Measurements from ENCODE around the gene GPR161. TPM values are rescaled to one million over a fixed set of nuclear protein-coding genes. Genes with fewer than 3 reads are reported as not detected.
"Not testable (repeated sequence)": the region's sequence is repeated elsewhere in the genome, so short reads cannot be mapped to it uniquely, and the experiment has no call there.

GPR161 gene
- total and polyA plus RNA-seq, 2 donors (not counting 1 experiment from before 2014, with no cell fraction given): 10.2 to 18.7 TPM

DNA sequence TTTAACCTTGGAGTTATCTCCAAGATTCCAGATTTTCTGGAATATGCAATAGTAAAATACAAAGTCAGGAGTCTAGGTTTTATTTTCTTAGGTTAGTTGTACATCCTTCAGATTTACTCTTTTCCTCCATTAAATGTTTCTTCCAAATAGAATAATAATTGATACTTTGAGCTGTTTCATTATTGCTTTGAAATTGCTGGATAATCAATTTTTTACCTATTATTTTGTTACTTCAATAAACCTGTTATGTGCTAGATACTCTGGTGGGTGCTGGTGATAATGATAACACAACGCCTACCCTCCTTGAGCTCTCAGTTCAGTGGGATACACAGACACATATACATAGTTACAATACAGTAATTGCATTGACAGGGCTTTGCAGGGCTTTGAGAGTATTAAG is 79.4 kb downstream of the GPR161 start:
- H3K9me3 ChIP-seq (ENCODE audit: control insufficient read depth, insufficient read depth, low read depth, low read length): no peaks in the 10 kb centered on the region
- no peaks in the 10 kb centered on the region for H3K79me2 ChIP-seq (ENCODE audit: control insufficient read depth, insufficient read depth, low read length)
- H3K27me3 ChIP-seq (ENCODE audit: control insufficient read depth, insufficient read depth, low read length): no peaks in the 10 kb centered on the region
- H4K20me1 ChIP-seq (ENCODE audit: control insufficient read depth, extremely low read depth, insufficient read depth, low read length): no peaks in the 10 kb centered on the region
- H3K36me3 ChIP-seq (ENCODE audit: control insufficient read depth, insufficient read depth, low read length): no peaks in the 10 kb centered on the region
- TF ChIP-seq, protein P1, sequence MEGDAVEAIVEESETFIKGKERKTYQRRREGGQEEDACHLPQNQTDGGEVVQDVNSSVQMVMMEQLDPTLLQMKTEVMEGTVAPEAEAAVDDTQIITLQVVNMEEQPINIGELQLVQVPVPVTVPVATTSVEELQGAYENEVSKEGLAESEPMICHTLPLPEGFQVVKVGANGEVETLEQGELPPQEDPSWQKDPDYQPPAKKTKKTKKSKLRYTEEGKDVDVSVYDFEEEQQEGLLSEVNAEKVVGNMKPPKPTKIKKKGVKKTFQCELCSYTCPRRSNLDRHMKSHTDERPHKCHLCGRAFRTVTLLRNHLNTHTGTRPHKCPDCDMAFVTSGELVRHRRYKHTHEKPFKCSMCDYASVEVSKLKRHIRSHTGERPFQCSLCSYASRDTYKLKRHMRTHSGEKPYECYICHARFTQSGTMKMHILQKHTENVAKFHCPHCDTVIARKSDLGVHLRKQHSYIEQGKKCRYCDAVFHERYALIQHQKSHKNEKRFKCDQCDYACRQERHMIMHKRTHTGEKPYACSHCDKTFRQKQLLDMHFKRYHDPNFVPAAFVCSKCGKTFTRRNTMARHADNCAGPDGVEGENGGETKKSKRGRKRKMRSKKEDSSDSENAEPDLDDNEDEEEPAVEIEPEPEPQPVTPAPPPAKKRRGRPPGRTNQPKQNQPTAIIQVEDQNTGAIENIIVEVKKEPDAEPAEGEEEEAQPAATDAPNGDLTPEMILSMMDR (conservative IDR thresholded peaks at IDR 0.05 in 1 of 2, IDR thresholded peaks at IDR 0.05 in 1 of 2; ENCODE audit: low read depth in 1 of 2, low read length in 2 of 2): no peak
- TF ChIP-seq EZH2 (IDR thresholded peaks at IDR 0.05; ENCODE audit: low read length, missing control alignments): no peak
- H3K9ac ChIP-seq (ENCODE audit: insufficient read depth, low read length): no peak overlapping the region
- DNase-seq (ENCODE audit: low read depth in 2 of 2): no peak
- no peak overlapping the region for H3K4me2 ChIP-seq (ENCODE audit: extremely low read depth, insufficient read depth, low read length)
- H2AFZ ChIP-seq (ENCODE audit: low read length): no peak overlapping the region
- no peak overlapping the region for H3K27ac ChIP-seq (ENCODE audit: insufficient read depth, low read length)
- no peaks in the 10 kb centered on the region for H3K4me1 ChIP-seq (ENCODE audit: control insufficient read depth, extremely low read depth, insufficient read depth, low read length)
- no peak overlapping the region for H3K4me3 ChIP-seq (replicated peaks in 1 of 4; ENCODE audit: control extremely low read depth in 1 of 4, insufficient read depth in 1 of 4, low read depth in 3 of 4, low read length in 4 of 4)

DNA sequence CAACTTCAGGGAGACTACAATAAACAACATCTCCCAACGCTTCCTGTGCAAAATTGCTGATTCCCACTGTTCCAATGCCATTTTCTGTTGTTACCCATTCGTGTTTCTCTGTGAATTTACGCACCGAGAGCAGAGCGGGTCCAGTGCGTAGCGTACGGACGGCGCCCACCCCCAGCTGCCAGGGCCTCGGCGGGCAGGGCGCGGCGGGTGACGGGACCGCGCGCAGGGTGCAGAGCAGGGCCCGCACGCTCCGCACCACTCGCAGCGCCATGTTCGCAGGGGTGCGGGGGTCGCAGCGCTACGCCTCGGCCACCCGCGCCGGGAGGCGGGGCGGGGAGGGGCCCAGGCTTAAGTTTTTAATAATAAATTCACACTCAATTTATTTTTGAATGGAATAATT is 80.6 kb downstream of the GPR161 start:
- not testable (repeated sequence) for H4K20me1 ChIP-seq (ENCODE audit: control insufficient read depth, extremely low read depth, insufficient read depth, low read length); H2AFZ ChIP-seq (ENCODE audit: low read length); H3K4me2 ChIP-seq (ENCODE audit: extremely low read depth, insufficient read depth, low read length); H3K4me3 ChIP-seq (replicated peaks in 1 of 4; ENCODE audit: control extremely low read depth in 1 of 4, insufficient read depth in 1 of 4, low read depth in 3 of 4, low read length in 4 of 4); H3K27ac ChIP-seq (ENCODE audit: insufficient read depth, low read length); H3K27me3 ChIP-seq (ENCODE audit: control insufficient read depth, insufficient read depth, low read length); H3K36me3 ChIP-seq (ENCODE audit: control insufficient read depth, insufficient read depth, low read length); H3K79me2 ChIP-seq (ENCODE audit: control insufficient read depth, insufficient read depth, low read length); H3K4me1 ChIP-seq (ENCODE audit: control insufficient read depth, extremely low read depth, insufficient read depth, low read length); H3K9me3 ChIP-seq (ENCODE audit: control insufficient read depth, insufficient read depth, low read depth, low read length); H3K9ac ChIP-seq (ENCODE audit: insufficient read depth, low read length); DNase-seq (ENCODE audit: low read depth in 2 of 2)

- no peak overlapping the region for H2AFZ ChIP-seq (ENCODE audit: low read length)
- no peaks in the 10 kb centered on the region for H3K27me3 ChIP-seq (ENCODE audit: control insufficient read depth, insufficient read depth, low read length)
- no peaks in the 10 kb centered on the region for H3K4me1 ChIP-seq (ENCODE audit: control insufficient read depth, extremely low read depth, insufficient read depth, low read length)
- H3K79me2 ChIP-seq (ENCODE audit: control insufficient read depth, insufficient read depth, low read length): no peaks in the 10 kb centered on the region
- no peak overlapping the region for H3K27ac ChIP-seq (ENCODE audit: insufficient read depth, low read length)
- H3K9me3 ChIP-seq (ENCODE audit: control insufficient read depth, insufficient read depth, low read depth, low read length): no peaks in the 10 kb centered on the region
- TF ChIP-seq, protein P1 (conservative IDR thresholded peaks at IDR 0.05 in 1 of 2, IDR thresholded peaks at IDR 0.05 in 1 of 2; ENCODE audit: low read depth in 1 of 2, low read length in 2 of 2): no peak
- TF ChIP-seq EZH2 (IDR thresholded peaks at IDR 0.05; ENCODE audit: low read length, missing control alignments): no peak
- no peak overlapping the region for H3K4me3 ChIP-seq (replicated peaks in 1 of 4; ENCODE audit: control extremely low read depth in 1 of 4, insufficient read depth in 1 of 4, low read depth in 3 of 4, low read length in 4 of 4)
- H3K36me3 ChIP-seq (ENCODE audit: control insufficient read depth, insufficient read depth, low read length): no peaks in the 10 kb centered on the region
- DNase-seq (ENCODE audit: low read depth in 2 of 2): no peak
- H3K9ac ChIP-seq (ENCODE audit: insufficient read depth, low read length): no peak overlapping the region
- no peak overlapping the region for H3K4me2 ChIP-seq (ENCODE audit: extremely low read depth, insufficient read depth, low read length)
- peaks cover 1% of the 10 kb centered on the region for H4K20me1 ChIP-seq (ENCODE audit: control insufficient read depth, extremely low read depth, insufficient read depth, low read length)
Measured at GRCh38 chr1:168054117-168054516, 82.6 kb downstream of the GPR161 start.
